Measurements from ENCODE around the gene POLD4.
A peak's percentile ranks its signal among the peaks of the same experiment; 100 is the strongest.

Gene POLD4

GRCh38 chr11:67317888-67318555 lies 35.3 kb downstream of the POLD4 start:
- Histone ChIP-seq H3K4me1 (ENCODE audit: insufficient read depth, low read length) (peaks cover 8% of the 10 kb centered on the region), H2AFZ (ENCODE audit: low read depth, low read length) (peak overlapping the region; percentile 92), H3K36me3 (ENCODE audit: insufficient read depth, low read length) (no peaks in the 10 kb centered on the region), H3K4me3 (ENCODE audit: low read length) (peak overlapping the region; percentile 82), H3K27me3 (ENCODE audit: insufficient read depth, low read length) (no peaks in the 10 kb centered on the region), H3K9me3 (ENCODE audit: low read length) (no peaks in the 10 kb centered on the region)

- Histone ChIP-seq H2AFZ (ENCODE audit: low read depth, low read length) (peak overlapping the region; percentile 98), H3K9me3 (ENCODE audit: low read length) (no peaks in the 10 kb centered on the region), H3K27me3 (ENCODE audit: insufficient read depth, low read length) (no peaks in the 10 kb centered on the region), H3K36me3 (ENCODE audit: insufficient read depth, low read length) (no peaks in the 10 kb centered on the region), H3K4me3 (ENCODE audit: low read length) (peak overlapping the region; percentile 82), H3K4me1 (ENCODE audit: insufficient read depth, low read length) (peaks cover 8% of the 10 kb centered on the region)
These were observed 36.0 kb downstream of the POLD4 start for GRCh38 chr11:67317205-67317887.

- peak overlapping the region; percentile 98 for H2AFZ ChIP-seq (ENCODE audit: low read depth, low read length)
- no peaks in the 10 kb centered on the region for H3K36me3 ChIP-seq (ENCODE audit: insufficient read depth, low read length)
- peaks cover 8% of the 10 kb centered on the region for H3K4me1 ChIP-seq (ENCODE audit: insufficient read depth, low read length)
- H3K4me3 ChIP-seq (ENCODE audit: low read length) = peak overlapping the region; percentile 82
- H3K9me3 ChIP-seq (ENCODE audit: low read length) = no peaks in the 10 kb centered on the region
- H3K27me3 ChIP-seq (ENCODE audit: insufficient read depth, low read length) = no peaks in the 10 kb centered on the region
These were observed 36.5 kb downstream of the POLD4 start for GRCh38 chr11:67316882-67317204.

GRCh38 chr11:67315325-67315909 lies 37.9 kb downstream of the POLD4 start:
- Histone ChIP-seq H3K4me1 (ENCODE audit: insufficient read depth, low read length) (peaks cover 8% of the 10 kb centered on the region), H3K4me3 (ENCODE audit: low read length) (no peak overlapping the region), H2AFZ (ENCODE audit: low read depth, low read length) (no peak overlapping the region)

GRCh38 chr11:67314218-67314617 lies 39.1 kb downstream of the POLD4 start:
- Histone ChIP-seq H3K4me3 (ENCODE audit: low read length) (no peak overlapping the region), H2AFZ (ENCODE audit: low read depth, low read length) (no peak overlapping the region), H3K9me3 (ENCODE audit: low read length) (no peaks in the 10 kb centered on the region), H3K4me1 (ENCODE audit: insufficient read depth, low read length) (peaks cover 8% of the 10 kb centered on the region), H3K27me3 (ENCODE audit: insufficient read depth, low read length) (no peaks in the 10 kb centered on the region), H3K36me3 (ENCODE audit: insufficient read depth, low read length) (no peaks in the 10 kb centered on the region)

More at GRCh38 chr11:67315325-67315909, 37.9 kb downstream of the POLD4 start:
- no peaks in the 10 kb centered on the region for H3K27me3 ChIP-seq (ENCODE audit: insufficient read depth, low read length)
- no peaks in the 10 kb centered on the region for H3K9me3 ChIP-seq (ENCODE audit: low read length)
- no peaks in the 10 kb centered on the region for H3K36me3 ChIP-seq (ENCODE audit: insufficient read depth, low read length)

DNA sequence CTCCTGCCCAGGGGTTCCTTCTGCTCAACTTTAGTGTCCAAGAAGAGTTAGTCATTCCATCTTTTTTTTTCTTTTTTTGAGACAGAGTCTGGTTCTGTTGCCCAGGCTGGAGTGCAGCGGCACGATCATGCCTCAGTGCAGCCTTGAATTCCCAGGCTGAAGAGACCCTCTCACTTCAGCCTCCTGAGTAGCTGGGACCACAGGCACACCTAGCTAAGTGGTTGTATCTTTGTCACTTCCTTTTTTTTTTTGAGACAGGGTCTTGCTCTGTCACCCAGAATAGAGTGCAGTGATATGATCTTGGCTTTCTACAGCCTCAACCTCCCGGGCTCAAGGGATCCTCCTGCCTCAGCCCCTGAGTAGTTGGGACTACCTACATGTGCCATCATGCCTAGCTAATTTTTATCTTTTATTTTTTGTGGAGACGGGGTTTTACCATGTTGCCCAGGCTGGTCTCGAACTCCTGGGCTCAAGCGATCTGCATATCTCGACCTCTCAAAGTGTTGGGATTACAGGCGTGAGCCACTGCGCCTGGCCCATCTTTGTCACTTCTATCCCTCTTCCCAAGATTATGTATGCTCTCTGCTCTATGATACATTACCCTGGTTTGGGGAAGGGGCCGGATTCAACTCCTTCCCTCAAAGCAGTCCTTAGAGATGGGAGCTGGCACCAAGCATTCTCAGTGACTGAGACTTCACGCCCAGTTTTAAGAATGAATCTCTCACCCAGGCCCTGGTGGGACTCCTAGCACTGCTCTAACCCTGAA lies 40.0 kb downstream of the POLD4 start:
- Histone ChIP-seq H3K4me1 (ENCODE audit: insufficient read depth, low read length) (peaks cover 3% of the 10 kb centered on the region), H3K36me3 (ENCODE audit: insufficient read depth, low read length) (no peaks in the 10 kb centered on the region), H2AFZ (ENCODE audit: low read depth, low read length) (no peak overlapping the region), H3K4me3 (ENCODE audit: low read length) (no peak overlapping the region), H3K9me3 (ENCODE audit: low read length) (no peaks in the 10 kb centered on the region), H3K27me3 (ENCODE audit: insufficient read depth, low read length) (no peaks in the 10 kb centered on the region)

- Histone ChIP-seq H3K4me3 (ENCODE audit: low read length) (no peak overlapping the region), H3K27me3 (ENCODE audit: insufficient read depth, low read length) (no peaks in the 10 kb centered on the region)
These were observed 40.9 kb downstream of the POLD4 start for GRCh38 chr11:67312187-67313021.

DNA sequence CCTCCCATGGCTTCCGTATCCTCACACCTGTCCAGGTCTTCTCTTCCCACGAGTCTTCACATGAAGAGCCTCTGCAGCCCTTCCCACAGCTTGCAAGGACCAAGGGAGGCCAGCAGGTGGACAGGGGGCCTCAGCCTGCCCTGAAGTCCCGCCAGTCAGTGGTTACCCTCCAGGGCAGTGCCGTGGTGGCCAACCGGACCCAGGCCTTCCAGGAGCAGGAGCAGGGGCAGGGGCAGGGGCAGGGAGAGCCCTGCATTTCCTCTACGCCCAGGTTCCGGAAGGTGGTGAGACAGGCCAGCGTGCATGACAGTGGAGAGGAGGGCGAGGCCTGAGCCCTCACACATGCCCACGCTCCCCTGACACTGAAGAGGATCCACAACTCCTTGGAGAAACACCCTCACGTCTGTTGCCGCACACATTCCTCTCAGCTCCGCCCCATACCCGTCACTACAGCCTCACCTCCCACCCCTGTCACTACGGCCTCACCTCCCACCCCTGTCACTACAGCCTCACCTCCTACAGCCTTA lies 41.7 kb downstream of the POLD4 start:
- Histone ChIP-seq H3K27me3 (ENCODE audit: insufficient read depth, low read length) (no peaks in the 10 kb centered on the region), H3K4me3 (ENCODE audit: low read length) (no peak overlapping the region), H3K4me1 (ENCODE audit: insufficient read depth, low read length) (no peaks in the 10 kb centered on the region), H3K9me3 (ENCODE audit: low read length) (no peaks in the 10 kb centered on the region), H3K36me3 (ENCODE audit: insufficient read depth, low read length) (no peaks in the 10 kb centered on the region), H2AFZ (ENCODE audit: low read depth, low read length) (no peak overlapping the region)

More at GRCh38 chr11:67312187-67313021, 40.9 kb downstream of the POLD4 start:
- Histone ChIP-seq H3K36me3 (ENCODE audit: insufficient read depth, low read length) (no peaks in the 10 kb centered on the region), H3K4me1 (ENCODE audit: insufficient read depth, low read length) (no peaks in the 10 kb centered on the region), H2AFZ (ENCODE audit: low read depth, low read length) (no peak overlapping the region), H3K9me3 (ENCODE audit: low read length) (no peaks in the 10 kb centered on the region)

GRCh38 chr11:67311051-67311555 lies 42.2 kb downstream of the POLD4 start:
- Histone ChIP-seq H3K4me1 (ENCODE audit: insufficient read depth, low read length) (no peaks in the 10 kb centered on the region), H3K4me3 (ENCODE audit: low read length) (no peak overlapping the region), H3K27me3 (ENCODE audit: insufficient read depth, low read length) (no peaks in the 10 kb centered on the region), H3K36me3 (ENCODE audit: insufficient read depth, low read length) (no peaks in the 10 kb centered on the region), H3K9me3 (ENCODE audit: low read length) (no peaks in the 10 kb centered on the region), H2AFZ (ENCODE audit: low read depth, low read length) (no peak overlapping the region)

GRCh38 chr11:67310246-67311050 lies 42.9 kb downstream of the POLD4 start:
- Histone ChIP-seq H3K4me1 (ENCODE audit: insufficient read depth, low read length) (no peaks in the 10 kb centered on the region), H3K9me3 (ENCODE audit: low read length) (no peaks in the 10 kb centered on the region), H3K27me3 (ENCODE audit: insufficient read depth, low read length) (no peaks in the 10 kb centered on the region), H3K4me3 (ENCODE audit: low read length) (no peak overlapping the region), H3K36me3 (ENCODE audit: insufficient read depth, low read length) (no peaks in the 10 kb centered on the region), H2AFZ (ENCODE audit: low read depth, low read length) (no peak overlapping the region)

DNA sequence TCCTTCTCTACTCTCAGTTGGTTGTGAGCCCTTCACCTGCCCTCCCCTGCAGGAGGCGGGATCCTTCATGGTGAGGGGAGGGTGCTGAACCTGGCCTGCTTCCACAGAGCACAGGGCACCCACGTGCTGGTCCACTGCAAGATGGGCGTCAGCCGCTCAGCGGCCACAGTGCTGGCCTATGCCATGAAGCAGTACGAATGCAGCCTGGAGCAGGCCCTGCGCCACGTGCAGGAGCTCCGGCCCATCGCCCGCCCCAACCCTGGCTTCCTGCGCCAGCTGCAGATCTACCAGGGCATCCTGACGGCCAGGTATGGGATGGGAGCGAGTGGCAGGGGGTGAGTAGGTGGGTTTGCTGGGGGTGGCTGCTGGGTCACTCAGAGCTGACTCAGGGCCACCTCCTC lies 43.7 kb downstream of the POLD4 start:
- H3K4me3 ChIP-seq (ENCODE audit: low read length) = no peak overlapping the region
- H2AFZ ChIP-seq (ENCODE audit: low read depth, low read length) = no peak overlapping the region
- no peaks in the 10 kb centered on the region for H3K9me3 ChIP-seq (ENCODE audit: low read length)

More for the DNA sequence above, 43.7 kb downstream of the POLD4 start:
- Histone ChIP-seq H3K4me1 (ENCODE audit: insufficient read depth, low read length) (no peaks in the 10 kb centered on the region), H3K27me3 (ENCODE audit: insufficient read depth, low read length) (no peaks in the 10 kb centered on the region), H3K36me3 (ENCODE audit: insufficient read depth, low read length) (no peaks in the 10 kb centered on the region)

Data from neuron (in vitro differentiated cells).